HEK293 (cell line): ENCODE data around the gene FOXP4.

Experiments used
- ATF2 ChIP-seq: fragments of 450-650 bp; formaldehyde crosslinking; IDR thresholded peaks from 2 replicates; pipeline ENCODE4 v1.5.1; 2016; ENCODE audit warnings: missing biosample characterization, missing genetic modification characterization, low read depth
- EGR2 ChIP-seq: fragments of 450-650 bp; formaldehyde crosslinking; IDR thresholded peaks from 2 replicates; pipeline ENCODE4 v1.5.1; 2016; ENCODE audit warnings: low read depth, missing biosample characterization, missing genetic modification characterization
- GLIS2 ChIP-seq: fragments of 450-650 bp; formaldehyde crosslinking; IDR thresholded peaks from 2 replicates; pipeline ENCODE4 v1.5.1; 2016; ENCODE audit warnings: missing biosample characterization, missing genetic modification characterization
- KLF17 ChIP-seq: fragments of 450-650 bp; formaldehyde crosslinking; IDR thresholded peaks from 2 replicates; pipeline ENCODE4 v1.5.1; 2016; ENCODE audit warnings: missing biosample characterization, missing genetic modification characterization
- KLF8 ChIP-seq: fragments of 450-650 bp; formaldehyde crosslinking; IDR thresholded peaks from 2 replicates; pipeline ENCODE4 v1.5.1; 2016; ENCODE audit warnings: missing biosample characterization, missing genetic modification characterization
- OVOL3 ChIP-seq: fragments of 450-650 bp; formaldehyde crosslinking; IDR thresholded peaks from 2 replicates; pipeline ENCODE4 v1.5.1; 2016; ENCODE audit warnings: missing biosample characterization, missing genetic modification characterization
- PATZ1 ChIP-seq: fragments of 450-650 bp; formaldehyde crosslinking; IDR thresholded peaks from 2 replicates; pipeline ENCODE4 v1.5.1; 2016; ENCODE audit warnings: missing biosample characterization, missing genetic modification characterization
- SCRT2 ChIP-seq: fragments of 450-650 bp; formaldehyde crosslinking; IDR thresholded peaks from 2 replicates; pipeline ENCODE4 v1.5.1; 2016; ENCODE audit warnings: missing biosample characterization, missing genetic modification characterization
- ZBTB10 ChIP-seq: fragments of 450-650 bp; formaldehyde crosslinking; IDR thresholded peaks from 2 replicates; pipeline ENCODE4 v1.5.1; 2016; ENCODE audit warnings: missing biosample characterization, missing genetic modification characterization
- ZBTB17 ChIP-seq: fragments of 450-650 bp; formaldehyde crosslinking; IDR thresholded peaks from 2 replicates; pipeline ENCODE4 v1.5.1; 2016; ENCODE audit warnings: missing biosample characterization, missing genetic modification characterization
- ZBTB26 ChIP-seq: fragments of 450-650 bp; formaldehyde crosslinking; optimal IDR thresholded peaks from 2 replicates; pipeline ENCODE3; 2016; ENCODE audit warnings: missing biosample characterization, mild to moderate bottlenecking, missing genetic modification characterization
- ZFP69B ChIP-seq: fragments of 450-650 bp; formaldehyde crosslinking; IDR thresholded peaks from 2 replicates; pipeline ENCODE4 v1.5.1; 2016; ENCODE audit warnings: missing biosample characterization, missing genetic modification characterization
- ZNF10 ChIP-seq: fragments of 450-650 bp; formaldehyde crosslinking; IDR thresholded peaks from 2 replicates; pipeline ENCODE4 v1.5.1; 2017; ENCODE audit warnings: missing biosample characterization, missing genetic modification characterization
- ZNF174 ChIP-seq: fragments of 450-650 bp; formaldehyde crosslinking; IDR thresholded peaks from 2 replicates; pipeline ENCODE4 v1.5.0; 2017; ENCODE audit warnings: missing biosample characterization, mild to moderate bottlenecking, missing genetic modification characterization
- ZNF391 ChIP-seq: fragments of 450-650 bp; formaldehyde crosslinking; IDR thresholded peaks from 2 replicates; pipeline ENCODE4 v1.5.1; 2016; ENCODE audit warnings: low read depth, missing biosample characterization, missing genetic modification characterization, borderline replicate concordance
- ZNF398 ChIP-seq: fragments of 450-650 bp; formaldehyde crosslinking; IDR thresholded peaks from 2 replicates; pipeline ENCODE4 v1.5.1; 2017; ENCODE audit warnings: missing biosample characterization, missing genetic modification characterization
- ZNF426 ChIP-seq: fragments of 450-650 bp; formaldehyde crosslinking; IDR thresholded peaks from 2 replicates; pipeline ENCODE4 v1.5.1; 2017; ENCODE audit warnings: missing biosample characterization, missing genetic modification characterization, mild to moderate bottlenecking, inconsistent platforms, moderate library complexity
- ZNF530 ChIP-seq: fragments of 450-650 bp; formaldehyde crosslinking; IDR thresholded peaks from 2 replicates; pipeline ENCODE4 v1.5.1; 2016; ENCODE audit warnings: low read depth, missing biosample characterization, missing genetic modification characterization
- ZNF558 ChIP-seq: fragments of 450-650 bp; formaldehyde crosslinking; IDR thresholded peaks from 2 replicates; pipeline ENCODE4 v1.5.1; 2016; ENCODE audit warnings: missing biosample characterization, missing genetic modification characterization
- ZNF596 ChIP-seq: fragments of 450-650 bp; IDR thresholded peaks from 2 replicates; pipeline ENCODE4 v1.5.0; 2018; ENCODE audit warnings: missing biosample characterization, mild to moderate bottlenecking, missing genetic modification characterization, moderate library complexity
- ZNF600 ChIP-seq: fragments of 450-650 bp; formaldehyde crosslinking; IDR thresholded peaks from 2 replicates; pipeline ENCODE4 v1.5.1; 2016; ENCODE audit warnings: missing biosample characterization, missing genetic modification characterization
- ZNF626 ChIP-seq: fragments of 450-650 bp; sonication (Bioruptor Pico); formaldehyde crosslinking; IDR thresholded peaks from 2 replicates; pipeline ENCODE4 v1.5.1; 2018; ENCODE audit warnings: missing biosample characterization, missing genetic modification characterization, inconsistent platforms
- ZNF629 ChIP-seq: fragments of 450-650 bp; formaldehyde crosslinking; IDR thresholded peaks from 2 replicates; pipeline ENCODE4 v1.5.1; 2017; ENCODE audit warnings: missing biosample characterization, missing genetic modification characterization
- ZNF768 ChIP-seq: fragments of 450-650 bp; formaldehyde crosslinking; IDR thresholded peaks from 2 replicates; pipeline ENCODE4 v1.5.1; 2018; ENCODE audit warnings: missing biosample characterization, mild to moderate bottlenecking, missing genetic modification characterization
- ZSCAN16 ChIP-seq: fragments of 450-650 bp; formaldehyde crosslinking; IDR thresholded peaks from 2 replicates; pipeline ENCODE4 v1.5.1; 2016; ENCODE audit warnings: missing biosample characterization, missing genetic modification characterization
- ZSCAN18 ChIP-seq: fragments of 450-650 bp; formaldehyde crosslinking; IDR thresholded peaks from 2 replicates; pipeline ENCODE4 v1.5.1; 2016; ENCODE audit warnings: missing biosample characterization, missing genetic modification characterization
- ZSCAN30 ChIP-seq: fragments of 450-650 bp; IDR thresholded peaks from 2 replicates; pipeline ENCODE4 v1.5.1; 2018; ENCODE audit warnings: missing biosample characterization, mild to moderate bottlenecking, missing genetic modification characterization, moderate library complexity
- ZXDB ChIP-seq: fragments of 450-650 bp; formaldehyde crosslinking; IDR thresholded peaks from 2 replicates; pipeline ENCODE4 v1.5.1; 2016; ENCODE audit warnings: missing biosample characterization, missing genetic modification characterization

The FOXP4 gene

GRCh38 chr6:41591859-41592502, 45.8 kb downstream of the FOXP4 start (continued):
- TF ChIP-seq GLIS2 (peak; percentile 29; the same call in 1 of the 2 replicates), ZNF530 (no peak), ZNF398 (no peak), ZNF629 (tag by site-specific recombination) (0 out of 2 replicates have a peak, but pooled peaks have one; percentile 13), ZNF768 (tag by site-specific recombination) (no peak), ZBTB17 (tag by site-specific recombination) (peak; percentile 77), ZBTB26 (tag by site-specific recombination) (no peak), EGR2 (peak; percentile 90), ZNF10 (tag by site-specific recombination) (no peak), ZNF426 (no peak), ATF2 (tag by site-specific recombination) (peak; percentile 89), ZNF626 (tag by site-specific recombination) (no peak), ZNF600 (tag by site-specific recombination) (peak; percentile 59; the same call in 1 of the 2 replicates), ZNF174 (tag by site-specific recombination) (no peak), OVOL3 (tag by site-specific recombination) (no peak), ZNF596 (tag by site-specific recombination) (no peak), ZFP69B (tag by site-specific recombination) (no peak), ZXDB (tag by site-specific recombination) (peak; percentile 72), ZNF558 (tag by site-specific recombination) (no peak), SCRT2 (tag by site-specific recombination) (peak; percentile 99), ZSCAN18 (tag by site-specific recombination) (no peak), KLF17 (tag by site-specific recombination) (peak; percentile 32; the same call in 1 of the 2 replicates), KLF8 (tag by site-specific recombination) (no peak), ZSCAN30 (tag by site-specific recombination) (peak; percentile 27; the same call in 1 of the 2 replicates), PATZ1 (tag by site-specific recombination) (peak; percentile 74), ZBTB10 (tag by site-specific recombination) (no peak; the same call in 1 of the 2 replicates), ZNF391 (tag by site-specific recombination) (0 out of 2 replicates have a peak, but pooled peaks have one; percentile 12), ZSCAN16 (tag by site-specific recombination) (no peak)
